ENCODE data around the gene GART. TPM values are rescaled to one million over a fixed set of nuclear protein-coding genes. Genes with fewer than 3 reads are reported as not detected.

The GART gene
- total and polyA plus RNA-seq, 2 of the 4 experiments (the other 2 are of a cell fraction): 29.9 to 73.8 TPM

DNA sequence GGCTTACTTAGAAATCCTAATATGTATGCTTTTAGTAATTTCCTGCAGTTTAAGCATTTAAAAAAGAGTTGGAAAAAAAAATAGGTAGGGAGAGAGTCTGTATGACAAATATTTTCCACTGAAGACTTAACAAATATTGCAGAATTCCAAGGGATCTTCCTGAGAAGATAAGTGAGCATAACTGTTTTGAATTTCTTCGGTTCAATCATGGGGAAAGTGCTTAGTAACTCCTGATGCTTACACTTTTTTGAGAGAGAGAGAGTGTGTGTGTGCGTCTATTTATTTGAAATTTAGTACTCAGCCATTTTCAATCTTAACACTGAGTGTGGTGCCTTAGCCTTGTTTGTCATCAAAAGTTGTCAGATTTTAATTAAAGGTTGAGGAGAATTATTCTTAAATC, 19.5 kb upstream of the GART start:
- H2BK20ac ChIP-seq (ENCODE audit: low read depth, low read length): no peak overlapping the region
- H2AK9ac ChIP-seq (replicated peaks; ENCODE audit: low read depth, low read length, poor library complexity): no peak overlapping the region
- no peak overlapping the region for H4K5ac ChIP-seq (ENCODE audit: low read depth, low read length)
- H3K14ac ChIP-seq (replicated peaks; ENCODE audit: low read depth, low read length): no peak overlapping the region
- POLR2A ChIA-PET (ENCODE audit: unreplicated experiment): no interaction called here
- DNase-seq (no peak), ATAC-seq (ENCODE audit: low read depth) (no peak)
- H3K4me3 ChIP-seq (ENCODE audit: insufficient read depth, low read depth, low read length): no peak overlapping the region
- 0 out of 2 replicates have a peak, but pooled peaks cover 4% of the 10 kb centered on the region for H3K9me1 ChIP-seq (ENCODE audit: insufficient read depth, low read length)
- in situ Hi-C loops (cut with MboI; ENCODE audit: low sequenced_read_pairs) (no loop called here), intact Hi-C loops (cut with micrococcal nuclease) (no loop called here), dilution Hi-C loops (cut with HindIII; ENCODE audit: low sequenced_read_pairs, unreplicated experiment) (no loop called here)
- no peak overlapping the region for H2AK5ac ChIP-seq (ENCODE audit: low read depth, low read length)
- H3K56ac ChIP-seq (ENCODE audit: extremely low read depth, insufficient read depth, low read length): no peak overlapping the region
- H3K4me2 ChIP-seq (ENCODE audit: low read depth, low read length): no peak overlapping the region
- CTCF ChIA-PET: no interaction called here
- H4K8ac ChIP-seq (ENCODE audit: low read depth in 2 of 2, low read length in 2 of 2): no peak overlapping the region
- H2BK120ac ChIP-seq (ENCODE audit: low read depth, low read length): no peak overlapping the region
- BruUV-seq (replicated peaks): no TSS peak
- H3K4me1 ChIP-seq (ENCODE audit: control insufficient read depth, insufficient read depth, low read length): peaks cover 2% of the 10 kb centered on the region; the same call in 1 of the 2 replicates
- TF ChIP-seq, protein P1, sequence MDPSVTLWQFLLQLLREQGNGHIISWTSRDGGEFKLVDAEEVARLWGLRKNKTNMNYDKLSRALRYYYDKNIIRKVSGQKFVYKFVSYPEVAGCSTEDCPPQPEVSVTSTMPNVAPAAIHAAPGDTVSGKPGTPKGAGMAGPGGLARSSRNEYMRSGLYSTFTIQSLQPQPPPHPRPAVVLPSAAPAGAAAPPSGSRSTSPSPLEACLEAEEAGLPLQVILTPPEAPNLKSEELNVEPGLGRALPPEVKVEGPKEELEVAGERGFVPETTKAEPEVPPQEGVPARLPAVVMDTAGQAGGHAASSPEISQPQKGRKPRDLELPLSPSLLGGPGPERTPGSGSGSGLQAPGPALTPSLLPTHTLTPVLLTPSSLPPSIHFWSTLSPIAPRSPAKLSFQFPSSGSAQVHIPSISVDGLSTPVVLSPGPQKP (IDR thresholded peaks at IDR 0.05; ENCODE audit: borderline replicate concordance, low read depth, low read length): no peak
- no peak for TF ChIP-seq RCOR1 (IDR thresholded peaks at IDR 0.05; ENCODE audit: insufficient replicate concordance, low read length)
- no peak for TF ChIP-seq NFE2L2 (IDR thresholded peaks at IDR 0.05; ENCODE audit: low read depth, low read length)
- TF ChIP-seq RFX5 (IDR thresholded peaks at IDR 0.05; ENCODE audit: low read depth, low read length): no peak
- no peak for TF ChIP-seq MAZ (IDR thresholded peaks at IDR 0.05; ENCODE audit: borderline replicate concordance, low read depth, low read length)
- no peak for TF ChIP-seq CHD1 (IDR thresholded peaks at IDR 0.05; ENCODE audit: low read depth, low read length)
- no peak for TF ChIP-seq POLR2A (IDR thresholded peaks at IDR 0.05; ENCODE audit: low read depth, low read length)
- TF ChIP-seq SMC3 (IDR thresholded peaks at IDR 0.05; ENCODE audit: low read depth, low read length): no peak
- no peak for TF ChIP-seq FOS (IDR thresholded peaks at IDR 0.05; ENCODE audit: low read depth, low read length)
- TF ChIP-seq BHLHE40 (IDR thresholded peaks at IDR 0.05; ENCODE audit: low read depth, low read length): no peak
- TF ChIP-seq MXI1 (IDR thresholded peaks at IDR 0.05; ENCODE audit: borderline replicate concordance, low read depth, low read length): no peak
- TF ChIP-seq, protein P2, sequence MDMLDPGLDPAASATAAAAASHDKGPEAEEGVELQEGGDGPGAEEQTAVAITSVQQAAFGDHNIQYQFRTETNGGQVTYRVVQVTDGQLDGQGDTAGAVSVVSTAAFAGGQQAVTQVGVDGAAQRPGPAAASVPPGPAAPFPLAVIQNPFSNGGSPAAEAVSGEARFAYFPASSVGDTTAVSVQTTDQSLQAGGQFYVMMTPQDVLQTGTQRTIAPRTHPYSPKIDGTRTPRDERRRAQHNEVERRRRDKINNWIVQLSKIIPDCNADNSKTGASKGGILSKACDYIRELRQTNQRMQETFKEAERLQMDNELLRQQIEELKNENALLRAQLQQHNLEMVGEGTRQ (IDR thresholded peaks at IDR 0.05; ENCODE audit: low read depth, low read length): no peak
- no peak for TF ChIP-seq RAD21 (IDR thresholded peaks at IDR 0.05; ENCODE audit: low read length)
- TF ChIP-seq MAFK (IDR thresholded peaks at IDR 0.05; ENCODE audit: low read depth, low read length): no peak
- TF ChIP-seq, protein P3, sequence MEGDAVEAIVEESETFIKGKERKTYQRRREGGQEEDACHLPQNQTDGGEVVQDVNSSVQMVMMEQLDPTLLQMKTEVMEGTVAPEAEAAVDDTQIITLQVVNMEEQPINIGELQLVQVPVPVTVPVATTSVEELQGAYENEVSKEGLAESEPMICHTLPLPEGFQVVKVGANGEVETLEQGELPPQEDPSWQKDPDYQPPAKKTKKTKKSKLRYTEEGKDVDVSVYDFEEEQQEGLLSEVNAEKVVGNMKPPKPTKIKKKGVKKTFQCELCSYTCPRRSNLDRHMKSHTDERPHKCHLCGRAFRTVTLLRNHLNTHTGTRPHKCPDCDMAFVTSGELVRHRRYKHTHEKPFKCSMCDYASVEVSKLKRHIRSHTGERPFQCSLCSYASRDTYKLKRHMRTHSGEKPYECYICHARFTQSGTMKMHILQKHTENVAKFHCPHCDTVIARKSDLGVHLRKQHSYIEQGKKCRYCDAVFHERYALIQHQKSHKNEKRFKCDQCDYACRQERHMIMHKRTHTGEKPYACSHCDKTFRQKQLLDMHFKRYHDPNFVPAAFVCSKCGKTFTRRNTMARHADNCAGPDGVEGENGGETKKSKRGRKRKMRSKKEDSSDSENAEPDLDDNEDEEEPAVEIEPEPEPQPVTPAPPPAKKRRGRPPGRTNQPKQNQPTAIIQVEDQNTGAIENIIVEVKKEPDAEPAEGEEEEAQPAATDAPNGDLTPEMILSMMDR (conservative IDR thresholded peaks at IDR 0.05; ENCODE audit: low read depth, low read length): no peak
- H2BK5ac ChIP-seq (ENCODE audit: low read depth, low read length, poor library complexity, severe bottlenecking): no peak overlapping the region
- no peak overlapping the region for H2AFZ ChIP-seq (replicated peaks; ENCODE audit: low read length, poor library complexity)
- H3K27me3 ChIP-seq (ENCODE audit: control insufficient read depth, insufficient read depth, low read length): no peaks in the 10 kb centered on the region
- H3K9me3 ChIP-seq (ENCODE audit: control insufficient read depth, insufficient read depth, low read length): no peaks in the 10 kb centered on the region
- peaks cover 63% of the 10 kb centered on the region for H4K20me1 ChIP-seq (ENCODE audit: insufficient read depth, low read length)
- peaks cover 39% of the 10 kb centered on the region for H3K36me3 ChIP-seq (ENCODE audit: control insufficient read depth, insufficient read depth, low read length)
- no peak overlapping the region for H3K9ac ChIP-seq (ENCODE audit: low read depth, low read length)
- H3K4ac ChIP-seq (ENCODE audit: low read depth, low read length): no peak overlapping the region
- H3K23ac ChIP-seq (ENCODE audit: low read depth, low read length): no peak overlapping the region
- no peak overlapping the region for H4K91ac ChIP-seq (ENCODE audit: insufficient read depth, low read depth, low read length)
- WGBS, 2 experiments (ENCODE audit: extremely low coverage in 2 of 2, insufficient read length in 1 of 2): no CpG with 5 or more reads among the region's 2 CpGs
- peaks cover 18 to 58% of the 10 kb centered on the region in 2 experiments for H3K79me1 ChIP-seq (ENCODE audit: low read depth in 1 of 2, low read length in 2 of 2)
- no peak overlapping the region for H3K27ac ChIP-seq (ENCODE audit: insufficient read depth, low read length)
- no peak overlapping the region for H3K18ac ChIP-seq (ENCODE audit: low read depth, low read length)
- no peak overlapping the region for H2BK15ac ChIP-seq (ENCODE audit: low read depth, low read length)

Measured in IMR-90 (cell line).